Epithelial cell of esophagus (primary cell): ENCODE measurements around the gene CHCT1.
"Not testable (repeated sequence)": the region's sequence is repeated elsewhere in the genome, so short reads cannot be mapped to it uniquely, and the experiment has no call there.

ENCODE experiments used
- DNase-seq: peaks from one replicate; pipeline ENCODE4 v3.0.0; 2010; ENCODE audit warnings: low read depth
- H3K4me3 ChIP-seq: 2 replicates; pipeline ENCODE4 v1.5.1; 2011; ENCODE audit warnings: mild to moderate bottlenecking, low read length, control low read depth
- TF ChIP-seq, protein P1 (sequence below): IDR thresholded peaks from 2 replicates; pipeline ENCODE4 v1.5.1; 2011; ENCODE audit warnings: low read depth, mild to moderate bottlenecking, low read length, control low read depth, inconsistent platforms; ENCODE audit not compliant: insufficient read depth; ENCODE audit errors: missing control alignments

The CHCT1 gene

DNA sequence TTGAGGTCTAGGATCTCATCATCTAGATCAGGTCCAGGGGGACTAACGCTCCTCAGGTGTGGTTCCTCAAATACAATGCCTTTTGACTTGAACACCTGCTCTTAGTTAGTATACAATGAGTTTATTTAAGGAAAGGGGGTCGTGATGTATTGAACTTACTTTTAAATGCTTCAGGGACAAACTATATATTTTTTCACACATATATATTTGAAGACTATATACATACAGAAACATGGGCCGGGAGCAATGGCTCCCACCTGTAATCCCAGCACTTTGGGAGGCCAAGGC lies 18.8 kb upstream of the CHCT1 start:
- no peak for DNase-seq
- TF ChIP-seq, protein P1, sequence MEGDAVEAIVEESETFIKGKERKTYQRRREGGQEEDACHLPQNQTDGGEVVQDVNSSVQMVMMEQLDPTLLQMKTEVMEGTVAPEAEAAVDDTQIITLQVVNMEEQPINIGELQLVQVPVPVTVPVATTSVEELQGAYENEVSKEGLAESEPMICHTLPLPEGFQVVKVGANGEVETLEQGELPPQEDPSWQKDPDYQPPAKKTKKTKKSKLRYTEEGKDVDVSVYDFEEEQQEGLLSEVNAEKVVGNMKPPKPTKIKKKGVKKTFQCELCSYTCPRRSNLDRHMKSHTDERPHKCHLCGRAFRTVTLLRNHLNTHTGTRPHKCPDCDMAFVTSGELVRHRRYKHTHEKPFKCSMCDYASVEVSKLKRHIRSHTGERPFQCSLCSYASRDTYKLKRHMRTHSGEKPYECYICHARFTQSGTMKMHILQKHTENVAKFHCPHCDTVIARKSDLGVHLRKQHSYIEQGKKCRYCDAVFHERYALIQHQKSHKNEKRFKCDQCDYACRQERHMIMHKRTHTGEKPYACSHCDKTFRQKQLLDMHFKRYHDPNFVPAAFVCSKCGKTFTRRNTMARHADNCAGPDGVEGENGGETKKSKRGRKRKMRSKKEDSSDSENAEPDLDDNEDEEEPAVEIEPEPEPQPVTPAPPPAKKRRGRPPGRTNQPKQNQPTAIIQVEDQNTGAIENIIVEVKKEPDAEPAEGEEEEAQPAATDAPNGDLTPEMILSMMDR = no peak
- no peak overlapping the region for H3K4me3 ChIP-seq

DNA sequence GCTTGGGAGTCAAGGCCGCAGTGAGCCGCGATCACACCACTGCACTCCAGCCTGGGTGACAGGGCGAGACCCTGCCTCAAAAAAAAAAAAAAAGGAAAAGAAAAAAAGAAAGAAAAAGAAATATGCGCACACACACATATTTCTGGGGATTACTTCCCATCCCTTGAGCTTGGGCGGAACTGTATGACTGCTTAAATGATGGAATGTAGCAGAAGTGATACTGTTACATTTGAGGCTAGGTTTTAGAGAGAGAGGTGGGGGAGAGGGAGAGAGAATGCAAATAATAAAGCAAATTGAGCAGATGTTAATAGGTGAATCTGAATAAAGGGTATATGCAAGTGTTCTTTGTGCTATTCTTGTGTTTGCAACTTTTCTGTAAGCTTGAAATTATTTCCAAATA lies 18.3 kb upstream of the CHCT1 start:
- TF ChIP-seq, protein P1 = no peak
- no peak overlapping the region for H3K4me3 ChIP-seq
- no peak for DNase-seq

DNA sequence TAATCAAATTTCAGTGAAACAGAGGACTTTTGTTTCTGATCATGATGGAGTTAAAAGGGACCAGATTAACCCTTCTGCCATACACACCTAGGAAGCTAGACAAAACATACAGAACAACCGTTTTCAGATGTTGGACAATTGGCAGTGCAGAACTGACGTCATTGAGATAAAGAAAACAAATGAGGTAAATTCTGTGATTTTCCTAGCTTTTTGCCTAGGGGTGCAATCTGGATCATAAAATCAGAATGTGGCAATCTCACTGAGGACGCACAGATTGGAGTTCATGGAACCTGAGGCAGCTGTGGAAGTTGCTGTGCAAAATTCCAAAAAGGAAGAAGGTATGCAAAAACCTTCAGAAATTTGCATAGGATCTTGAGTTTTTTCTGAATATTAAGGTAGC lies 15.4 kb upstream of the CHCT1 start:
- no peak overlapping the region for H3K4me3 ChIP-seq
- TF ChIP-seq, protein P1 = no peak
- DNase-seq = no peak

DNA sequence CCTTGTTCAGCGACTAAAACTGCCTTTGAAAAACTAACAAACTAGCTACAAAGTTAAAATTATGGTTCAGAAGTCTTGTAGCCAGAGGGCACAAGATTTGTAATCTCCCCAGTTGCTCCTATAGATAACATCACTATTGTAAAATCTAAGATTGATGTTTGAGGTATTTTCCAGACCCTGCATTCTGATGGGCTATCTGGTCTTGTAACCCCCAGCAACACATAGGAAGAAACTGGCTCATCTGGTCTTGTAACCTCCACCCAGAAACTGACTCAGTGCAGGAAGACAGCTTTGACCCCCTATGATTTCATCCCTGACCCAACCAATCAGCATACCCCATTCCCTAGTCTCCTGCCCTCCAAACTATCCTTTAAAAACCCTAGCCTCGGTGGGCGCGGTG lies 12.3 kb upstream of the CHCT1 start:
- TF ChIP-seq, protein P1 = no peak
- H3K4me3 ChIP-seq = no peak overlapping the region
- peak; percentile 11 for DNase-seq

DNA sequence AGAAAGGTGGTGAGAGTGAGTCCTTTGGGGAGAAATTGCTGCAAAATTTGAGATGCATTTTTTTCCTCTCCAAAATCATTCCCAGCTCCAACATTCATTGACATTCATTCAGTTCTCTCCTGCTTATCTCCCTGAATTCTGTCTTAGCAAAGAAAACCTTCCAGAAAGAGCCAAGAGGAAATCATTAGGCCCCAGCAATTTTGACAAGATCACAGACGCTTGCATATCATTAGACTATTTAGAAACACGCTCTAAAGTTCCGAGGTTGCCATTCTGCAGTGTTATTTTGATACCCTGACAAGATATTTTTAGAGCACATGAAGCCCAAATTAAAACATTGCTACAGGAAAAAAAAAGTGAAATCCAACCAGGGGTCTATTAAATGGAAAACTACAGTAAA lies 9.6 kb upstream of the CHCT1 start:
- TF ChIP-seq, protein P1 = no peak
- H3K4me3 ChIP-seq = no peak overlapping the region
- no peak for DNase-seq

DNA sequence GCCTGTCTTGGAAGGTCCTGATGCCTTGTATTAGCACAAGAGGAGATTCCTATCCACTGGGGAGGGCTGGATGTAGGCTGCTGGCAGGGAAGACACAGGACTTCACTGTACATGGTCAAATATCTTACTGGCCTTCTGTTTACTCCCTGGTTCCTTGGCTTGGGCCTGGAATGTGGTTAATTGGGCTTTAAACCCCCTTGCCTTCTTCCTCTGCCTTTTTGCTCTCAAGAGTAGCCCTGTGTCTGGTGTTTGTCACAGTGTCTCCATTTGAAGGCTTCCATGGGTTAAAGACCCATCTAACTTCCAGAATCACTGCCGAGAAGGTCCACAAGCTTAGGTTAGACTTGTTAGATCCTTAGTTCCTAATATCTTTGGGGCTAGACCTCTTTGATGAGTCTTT lies 7.1 kb upstream of the CHCT1 start:
- TF ChIP-seq, protein P1 = no peak
- no peak overlapping the region for H3K4me3 ChIP-seq
- no peak for DNase-seq

DNA sequence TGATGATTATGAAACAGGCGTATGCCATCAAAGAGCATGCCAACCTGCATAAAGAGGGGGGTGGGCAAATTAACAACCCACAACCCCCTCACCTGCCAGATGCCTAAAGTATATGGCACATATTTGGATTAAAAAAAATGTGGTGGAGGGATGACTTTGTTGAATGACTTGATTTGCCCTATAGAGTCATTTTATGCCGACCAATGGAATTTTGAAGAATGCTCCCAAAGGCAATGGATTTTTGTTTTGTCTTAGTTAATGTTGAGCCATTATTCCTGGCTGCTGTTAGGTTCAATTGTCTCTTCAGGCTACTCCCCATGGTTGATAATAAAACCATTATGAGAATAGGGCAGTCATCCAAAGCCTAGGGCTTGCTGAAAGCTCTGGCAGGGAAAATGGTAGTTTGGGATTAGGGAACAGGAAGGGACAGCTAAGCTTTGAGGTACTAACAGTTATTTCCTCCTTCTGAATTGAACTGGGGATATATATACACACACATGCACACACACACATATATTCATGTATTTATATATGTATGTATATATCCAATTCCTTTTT lies 5.8 kb upstream of the CHCT1 start:
- DNase-seq = no peak
- TF ChIP-seq, protein P1 = no peak
- H3K4me3 ChIP-seq = no peak overlapping the region

DNA sequence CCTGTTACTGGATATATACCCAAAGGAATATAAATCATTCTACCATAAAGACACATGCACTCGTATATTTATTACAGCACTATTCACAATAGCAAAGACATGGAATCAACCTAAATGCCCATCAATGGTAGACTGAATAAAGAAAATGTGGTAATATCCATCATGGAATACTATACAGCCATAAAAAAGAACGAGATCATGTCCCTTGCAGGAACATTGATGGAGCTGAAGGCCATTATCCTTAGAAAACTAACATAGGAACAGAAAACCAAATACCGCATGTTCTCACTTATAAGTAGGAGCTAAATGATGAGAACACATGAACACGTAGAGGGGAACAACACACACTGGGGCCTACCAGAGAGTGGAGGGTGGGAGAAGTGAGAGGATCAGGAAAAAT lies 3.3 kb upstream of the CHCT1 start:
- not testable (repeated sequence) for H3K4me3 ChIP-seq, DNase-seq

DNA sequence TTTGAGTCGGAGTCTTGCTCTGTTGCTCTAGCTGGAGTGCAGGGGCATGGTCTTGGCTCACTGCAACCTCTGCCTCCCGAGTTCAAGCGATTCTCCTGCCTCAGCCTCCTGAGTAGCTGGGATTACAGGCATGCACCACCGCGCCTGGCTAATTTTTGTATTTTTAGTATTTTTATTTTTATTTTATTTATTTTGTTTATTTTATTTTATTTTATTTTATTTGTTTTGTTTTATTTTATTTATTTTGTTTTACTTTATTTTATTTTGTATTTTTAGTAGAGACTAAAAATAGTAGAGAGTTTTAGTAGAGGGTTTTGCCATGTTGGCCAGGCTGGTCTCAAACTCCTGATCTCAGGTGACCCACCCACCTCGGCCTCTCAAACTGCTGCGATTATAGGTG lies 2.4 kb upstream of the CHCT1 start:
- not testable (repeated sequence) for DNase-seq, H3K4me3 ChIP-seq
